ENCODE data around the gene SLC39A13. TPM values are rescaled to one million over a fixed set of nuclear protein-coding genes. Genes with fewer than 3 reads are reported as not detected.

The SLC39A13 gene
- total RNA-seq, 1 experiment from 2014 or later, result 29.2 TPM

GRCh38 chr11:47399860-47400767, 8.3 kb upstream of the SLC39A13 start:
- Mint-ChIP-seq H3K4me1 (peaks cover 27 to 36% of the 10 kb centered on the region in 2 experiments), H3K4me3 (peak overlapping the region; percentile 72 to 83), H3K27ac (peak overlapping the region; percentile 95 to 99 (median 96)), H3K36me3 (ENCODE audit: insufficient read depth in 1 of 3, low read depth in 3 of 3) (no peaks in the 10 kb centered on the region), H3K27me3 (ENCODE audit: low read depth) (no peaks in the 10 kb centered on the region; the same call in 1 of the 2 replicates), H3K9me3 (no peaks in the 10 kb centered on the region)
- Histone ChIP-seq H2BK120ac (ENCODE audit: low read depth, low read length, poor library complexity, severe bottlenecking) (no peak overlapping the region), H3T11ph (ENCODE audit: low read length) (no peak overlapping the region), H3K4me1 (ENCODE audit: insufficient read depth, low read length) (peaks cover 3% of the 10 kb centered on the region), H3K79me1 (ENCODE audit: insufficient read depth, low read depth, low read length, poor library complexity, severe bottlenecking) (no peaks in the 10 kb centered on the region), H3K23ac (ENCODE audit: insufficient read length, low read depth, low read length) (no peak overlapping the region), H2BK20ac (ENCODE audit: low read depth, low read length, poor library complexity, severe bottlenecking) (no peak overlapping the region), H3K27ac (ENCODE audit: insufficient read length, low read depth, low read length) (peak overlapping the region; percentile 3), H3K23me2 (ENCODE audit: insufficient read length, low read depth, low read length, poor library complexity, severe bottlenecking) (peaks cover 4% of the 10 kb centered on the region), H4K8ac (replicated peaks; ENCODE audit: insufficient read length, low read depth, low read length) (no peak overlapping the region), H2BK15ac (ENCODE audit: low read depth, low read length) (no peak overlapping the region), H3K4ac (ENCODE audit: low read depth, low read length) (no peak overlapping the region), H2BK12ac (ENCODE audit: insufficient read length, low read depth, low read length) (no peak overlapping the region), H4K91ac (ENCODE audit: insufficient read length, low read depth, low read length) (no peak overlapping the region), H2BK5ac (ENCODE audit: insufficient read length, low read length) (no peak overlapping the region), H3K14ac (ENCODE audit: insufficient read depth, low read length) (peak overlapping the region; percentile 57; the same call in 1 of the 2 replicates), H3K18ac (ENCODE audit: insufficient read length, low read depth, low read length) (peak overlapping the region; percentile 56), H3K9ac (ENCODE audit: extremely low read depth, insufficient read length, low read length) (peak overlapping the region; percentile 10), H2AK5ac (ENCODE audit: insufficient read length, low read length) (no peak overlapping the region), H3K9me3 (ENCODE audit: control insufficient read depth, low read depth, low read length) (no peaks in the 10 kb centered on the region), H3K27me3 (ENCODE audit: insufficient read depth, low read length) (no peaks in the 10 kb centered on the region), H4K5ac (ENCODE audit: insufficient read length, low read depth, low read length) (no peak overlapping the region), H3K56ac (ENCODE audit: insufficient read length, low read depth, low read length) (no peak overlapping the region), H2AFZ (ENCODE audit: low read length) (no peak overlapping the region), H3K79me2 (ENCODE audit: insufficient read depth, low read length) (no peaks in the 10 kb centered on the region), H3K4me2 (ENCODE audit: insufficient read depth, insufficient read length, low read length) (peak overlapping the region; percentile 67), H4K20me1 (ENCODE audit: control insufficient read depth, insufficient read depth, insufficient read length) (no peaks in the 10 kb centered on the region)
- TF ChIP-seq CTCF (conservative IDR thresholded peaks at IDR 0.05), result no peak
- no CpG with 5 or more reads among the region's 47 CpGs for WGBS (ENCODE audit: extremely low coverage, insufficient read length, low lambda C conversion rate)
- DNase-seq, result peak; percentile 72
